Fibroblast of lung (primary cell): ENCODE results near the gene APOH. TPM values are rescaled to one million over a fixed set of nuclear protein-coding genes. Genes with fewer than 3 reads are reported as not detected.

Experiments used
- DNase-seq, 2 donors: peaks; one replicate each; pipeline versions ENCODE4 v3.0.0 to v3.0.0-alpha.2; 2010; ENCODE audit warnings: low read depth in 2 of 2
- H2AFZ ChIP-seq: 2 replicates; pipeline ENCODE4 v1.5.1; 2012; ENCODE audit warnings: low read length, control low read depth, inconsistent platforms
- H3K27ac ChIP-seq: 2 replicates; pipeline ENCODE4 v1.5.1; 2011; ENCODE audit warnings: low read length, control low read depth; ENCODE audit not compliant: insufficient read depth
- H3K27me3 ChIP-seq: 2 replicates; pipeline ENCODE4 v1.5.1; 2011; ENCODE audit warnings: mild to moderate bottlenecking, low read length; ENCODE audit not compliant: control insufficient read depth, insufficient read depth
- H3K36me3 ChIP-seq: 2 replicates; pipeline ENCODE4 v1.5.1; 2011; ENCODE audit warnings: low read length; ENCODE audit not compliant: control insufficient read depth, insufficient read depth
- H3K4me1 ChIP-seq: 2 replicates; pipeline ENCODE4 v1.5.1; 2011; ENCODE audit warnings: low read length; ENCODE audit not compliant: control insufficient read depth, insufficient read depth; ENCODE audit errors: extremely low read depth
- H3K4me2 ChIP-seq: 2 replicates; pipeline ENCODE4 v1.5.1; 2011; ENCODE audit warnings: low read length, control low read depth; ENCODE audit not compliant: insufficient read depth; ENCODE audit errors: extremely low read depth
- H3K4me3 ChIP-seq, 4 experiments: fragments of 200-600 bp in 1 of 4; sonication (generic) in 1 of 4; replicated peaks in 1 of 4; 2 replicates each; pipeline ENCODE4 v1.5.1; 2011 to 2016; ENCODE audit warnings: low read length in 4 of 4, low read depth in 3 of 4, mild to moderate bottlenecking in 3 of 4, control low read depth in 2 of 4, inconsistent platforms in 1 of 4, mixed read lengths in 1 of 4; ENCODE audit not compliant: insufficient read depth in 1 of 4; ENCODE audit errors: control extremely low read depth in 1 of 4
- H3K79me2 ChIP-seq: 2 replicates; pipeline ENCODE4 v1.5.1; 2012; ENCODE audit warnings: mild to moderate bottlenecking, low read length, inconsistent platforms; ENCODE audit not compliant: control insufficient read depth, insufficient read depth
- H3K9ac ChIP-seq: 2 replicates; pipeline ENCODE4 v1.5.1; 2011; ENCODE audit warnings: mild to moderate bottlenecking, low read length, control low read depth; ENCODE audit not compliant: insufficient read depth
- H3K9me3 ChIP-seq: 2 replicates; pipeline ENCODE4 v1.5.1; 2012; ENCODE audit warnings: low read depth, low read length; ENCODE audit not compliant: control insufficient read depth, insufficient read depth
- H4K20me1 ChIP-seq: 2 replicates; pipeline ENCODE4 v1.5.1; 2011; ENCODE audit warnings: low read length; ENCODE audit not compliant: control insufficient read depth, insufficient read depth; ENCODE audit errors: extremely low read depth
- EZH2 ChIP-seq: IDR thresholded peaks from 2 replicates; pipeline ENCODE4 v1.5.1; 2012; ENCODE audit warnings: low read length, control low read depth, mild to moderate bottlenecking; ENCODE audit errors: missing control alignments
- polyA plus RNA-seq, 2 donors: library from polyadenylated mRNA; depleted of rRNA in 1 of 2; stranded (reverse) in 1 of 2; unstranded in 1 of 2; fragments of >200 nt; gene quantifications; 2 replicates each; pipeline ENCODE4 v1.2.1, GENCODE V29; 2011 to 2012; ENCODE audit warnings: missing spikeins in 1 of 2
- total RNA-seq: library from RNA; depleted of rRNA; stranded (reverse); fragments of >200 nt; gene quantifications from 2 replicates; pipeline ENCODE4 v1.2.1, GENCODE V29; 2014
- TF ChIP-seq, protein P1 (sequence below), 2 donors: IDR thresholded peaks in 1 of 2; conservative IDR thresholded peaks in 1 of 2; 1 replicate in 1 of 2; 2 replicates in 1 of 2; pipeline ENCODE4 v1.5.1; 2011 to 2012; ENCODE audit warnings: low read length in 2 of 2, control low read depth in 1 of 2, inconsistent platforms in 1 of 2, low read depth in 1 of 2, mild to moderate bottlenecking in 1 of 2

Gene APOH
- total and polyA plus RNA-seq, 2 donors (not counting 1 experiment from before 2014, with no cell fraction given): not detected

GRCh38 chr17:66178642-66179041 lies 50.6 kb downstream of the APOH start:
- TF ChIP-seq, protein P1, sequence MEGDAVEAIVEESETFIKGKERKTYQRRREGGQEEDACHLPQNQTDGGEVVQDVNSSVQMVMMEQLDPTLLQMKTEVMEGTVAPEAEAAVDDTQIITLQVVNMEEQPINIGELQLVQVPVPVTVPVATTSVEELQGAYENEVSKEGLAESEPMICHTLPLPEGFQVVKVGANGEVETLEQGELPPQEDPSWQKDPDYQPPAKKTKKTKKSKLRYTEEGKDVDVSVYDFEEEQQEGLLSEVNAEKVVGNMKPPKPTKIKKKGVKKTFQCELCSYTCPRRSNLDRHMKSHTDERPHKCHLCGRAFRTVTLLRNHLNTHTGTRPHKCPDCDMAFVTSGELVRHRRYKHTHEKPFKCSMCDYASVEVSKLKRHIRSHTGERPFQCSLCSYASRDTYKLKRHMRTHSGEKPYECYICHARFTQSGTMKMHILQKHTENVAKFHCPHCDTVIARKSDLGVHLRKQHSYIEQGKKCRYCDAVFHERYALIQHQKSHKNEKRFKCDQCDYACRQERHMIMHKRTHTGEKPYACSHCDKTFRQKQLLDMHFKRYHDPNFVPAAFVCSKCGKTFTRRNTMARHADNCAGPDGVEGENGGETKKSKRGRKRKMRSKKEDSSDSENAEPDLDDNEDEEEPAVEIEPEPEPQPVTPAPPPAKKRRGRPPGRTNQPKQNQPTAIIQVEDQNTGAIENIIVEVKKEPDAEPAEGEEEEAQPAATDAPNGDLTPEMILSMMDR (conservative IDR thresholded peaks at IDR 0.05 in 1 of 2, IDR thresholded peaks at IDR 0.05 in 1 of 2; ENCODE audit: low read depth in 1 of 2, low read length in 2 of 2): no peak
- TF ChIP-seq EZH2: no peak
- Histone ChIP-seq H3K9me3 (no peaks in the 10 kb centered on the region), H3K4me1 (no peaks in the 10 kb centered on the region), H4K20me1 (no peaks in the 10 kb centered on the region), H3K9ac (no peak overlapping the region), H2AFZ (no peak overlapping the region), H3K27me3 (no peaks in the 10 kb centered on the region), H3K27ac (no peak overlapping the region), H3K36me3 (no peaks in the 10 kb centered on the region), H3K79me2 (no peaks in the 10 kb centered on the region), H3K4me3 (no peak overlapping the region), H3K4me2 (no peak overlapping the region)
- DNase-seq: no peak

- no peaks in the 10 kb centered on the region for H4K20me1 ChIP-seq
- H3K79me2 ChIP-seq: no peaks in the 10 kb centered on the region
- no peak overlapping the region for H3K9ac ChIP-seq
- TF ChIP-seq EZH2: no peak
- TF ChIP-seq, protein P1 (conservative IDR thresholded peaks at IDR 0.05 in 1 of 2, IDR thresholded peaks at IDR 0.05 in 1 of 2; ENCODE audit: low read depth in 1 of 2, low read length in 2 of 2): no peak
- H3K4me2 ChIP-seq: no peak overlapping the region
- no peaks in the 10 kb centered on the region for H3K27me3 ChIP-seq
- H3K9me3 ChIP-seq: no peaks in the 10 kb centered on the region
- H3K27ac ChIP-seq: no peak overlapping the region
- H3K4me1 ChIP-seq: no peaks in the 10 kb centered on the region
- H2AFZ ChIP-seq: no peak overlapping the region
- DNase-seq: no peak
- H3K36me3 ChIP-seq: no peaks in the 10 kb centered on the region
- no peak overlapping the region for H3K4me3 ChIP-seq
Measured at GRCh38 chr17:66177048-66177447, 52.2 kb downstream of the APOH start.

- no peaks in the 10 kb centered on the region for H3K36me3 ChIP-seq
- H3K27ac ChIP-seq: no peak overlapping the region
- no peak overlapping the region for H3K9ac ChIP-seq
- no peaks in the 10 kb centered on the region for H3K4me1 ChIP-seq
- no peak for DNase-seq
- no peaks in the 10 kb centered on the region for H4K20me1 ChIP-seq
- TF ChIP-seq, protein P1 (conservative IDR thresholded peaks at IDR 0.05 in 1 of 2, IDR thresholded peaks at IDR 0.05 in 1 of 2; ENCODE audit: low read depth in 1 of 2, low read length in 2 of 2): no peak
- TF ChIP-seq EZH2: no peak
- H3K4me3 ChIP-seq: no peak overlapping the region
- H3K27me3 ChIP-seq: no peaks in the 10 kb centered on the region
- no peaks in the 10 kb centered on the region for H3K79me2 ChIP-seq
- H2AFZ ChIP-seq: no peak overlapping the region
- H3K4me2 ChIP-seq: no peak overlapping the region
- no peaks in the 10 kb centered on the region for H3K9me3 ChIP-seq
Measured at GRCh38 chr17:66175892-66176291, 53.3 kb downstream of the APOH start.
